Activated T-cell treated with anti-CD3 and anti-CD28 coated beads, Interleukin-2, amount 50 U/mL, for 24 hours (primary cell): ENCODE results near the gene MRE11.
A peak's percentile ranks its signal among the peaks of the same experiment; 100 is the strongest.

ENCODE experiments used
- DNase-seq: peaks from one replicate; pipeline ENCODE4 v3.0.0-alpha.2; 2020
- H3K27ac Mint-ChIP-seq: 2 replicates; pipeline ENCODE4 v1.8.0; 2020; ENCODE audit warnings: mild to moderate bottlenecking, mixed read lengths
- H3K27me3 Mint-ChIP-seq: 2 replicates; pipeline ENCODE4 v1.8.0; 2020; ENCODE audit warnings: mixed read lengths
- H3K36me3 Mint-ChIP-seq: 2 replicates; pipeline ENCODE4 v1.8.0; 2020; ENCODE audit warnings: low read depth, mixed read lengths
- H3K4me1 Mint-ChIP-seq: 2 replicates; pipeline ENCODE4 v1.8.0; 2020; ENCODE audit warnings: low read depth, mixed read lengths
- H3K4me3 Mint-ChIP-seq: 2 replicates; pipeline ENCODE4 v1.8.0; 2020; ENCODE audit warnings: mild to moderate bottlenecking, moderate library complexity, mixed read lengths
- H3K9me3 Mint-ChIP-seq: 2 replicates; pipeline ENCODE4 v1.8.0; 2020; ENCODE audit warnings: mixed read lengths

MRE11 gene

DNA sequence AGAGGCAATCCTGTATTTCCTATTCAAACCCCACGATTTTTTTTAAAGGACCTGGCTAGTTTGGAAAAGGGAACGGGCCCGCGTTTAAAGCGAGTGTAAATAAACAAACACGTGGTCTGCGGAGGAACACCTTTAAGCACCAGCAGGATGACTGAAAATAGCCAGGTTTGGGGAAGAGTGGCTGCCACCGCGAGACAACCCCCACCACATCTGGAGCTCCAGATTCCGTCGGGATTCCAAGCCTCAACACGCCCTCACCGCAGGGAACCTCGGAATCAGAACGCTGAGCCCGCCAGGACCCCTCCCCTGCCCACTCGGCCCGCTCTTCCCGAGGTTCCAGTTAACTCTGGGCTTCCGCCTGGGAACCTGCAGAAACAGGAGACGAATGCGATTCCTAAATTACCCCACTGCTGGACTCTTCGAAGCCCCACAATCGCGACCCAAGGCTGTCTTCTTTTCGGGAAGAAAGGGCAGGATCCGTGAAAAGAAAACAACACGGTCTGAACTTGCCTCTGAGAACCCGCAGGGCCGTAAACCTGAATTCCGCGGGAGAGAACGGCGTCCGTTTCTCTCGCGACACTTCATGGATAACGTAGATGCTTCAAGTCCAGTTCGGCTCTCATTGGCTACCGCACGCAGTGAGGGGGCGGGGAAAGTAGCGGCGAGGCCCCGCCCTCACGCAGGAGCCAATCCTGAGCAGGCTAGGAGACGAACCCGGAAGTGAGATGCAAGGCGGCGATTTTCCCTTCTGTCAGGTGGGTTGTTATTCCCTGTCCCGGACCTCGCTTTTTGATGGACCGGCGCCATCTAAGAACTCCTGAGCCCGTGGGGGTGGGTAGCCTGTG, at the start of gene MRE11, which contains the start of gene ANKRD49:
MRE11 (minus strand) TSS at position 564 of the 845 bp plus-strand sequence. CDS start 1,043 bp downstream, outside the sequence.
ANKRD49 (plus strand) TSS at position 704 of the 845 bp plus-strand sequence. CDS start 2,710 bp downstream, outside the sequence.
- H3K4me3 Mint-ChIP-seq, result peak within 1 kb of the TSS; percentile 97
- H3K36me3 Mint-ChIP-seq, result peaks cover 74% of the 10 kb centered on the region
- H3K4me1 Mint-ChIP-seq, result peaks cover 38% of the 10 kb centered on the region
- DNase-seq, result peak; percentile 96
- H3K27ac Mint-ChIP-seq, result peak within 1 kb of the TSS; percentile 99
- no peaks in the 10 kb centered on the region for H3K27me3 Mint-ChIP-seq
- no peaks in the 10 kb centered on the region for H3K9me3 Mint-ChIP-seq

DNA sequence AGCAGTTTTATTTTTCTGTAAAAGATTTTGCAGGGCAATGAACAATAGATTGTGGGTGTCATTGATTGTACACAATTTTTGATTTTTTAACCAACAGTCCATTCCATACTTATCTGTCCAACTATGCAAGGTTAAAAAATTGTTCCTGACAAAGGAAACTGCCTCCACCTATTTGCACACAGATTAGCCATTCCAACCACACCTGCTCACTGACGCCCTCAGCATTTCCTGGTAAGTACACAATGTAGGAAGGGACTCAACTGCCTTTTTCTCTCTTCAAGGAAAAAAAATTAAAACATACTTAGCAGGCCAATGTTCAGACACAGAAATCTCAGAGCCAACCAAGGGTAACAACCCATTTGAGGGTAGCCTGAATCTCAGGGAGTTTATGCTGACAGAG, 45.8 kb upstream of the MRE11 start:
- H3K27me3 Mint-ChIP-seq, result peaks cover 21% of the 10 kb centered on the region
- no peak overlapping the region for H3K4me3 Mint-ChIP-seq
- no peak for DNase-seq
- no peak overlapping the region for H3K27ac Mint-ChIP-seq
- no peaks in the 10 kb centered on the region for H3K9me3 Mint-ChIP-seq
- H3K4me1 Mint-ChIP-seq, result peaks cover 13% of the 10 kb centered on the region
- H3K36me3 Mint-ChIP-seq, result peaks cover 2% of the 10 kb centered on the region

- Mint-ChIP-seq H3K27me3 (peaks cover 21% of the 10 kb centered on the region), H3K36me3 (no peaks in the 10 kb centered on the region), H3K27ac (no peak overlapping the region), H3K4me1 (peaks cover 2% of the 10 kb centered on the region), H3K9me3 (no peaks in the 10 kb centered on the region), H3K4me3 (no peak overlapping the region)
- DNase-seq, result no peak
Observed at GRCh38 chr11:94537031-94537600, 43.5 kb upstream of the MRE11 start.

DNA sequence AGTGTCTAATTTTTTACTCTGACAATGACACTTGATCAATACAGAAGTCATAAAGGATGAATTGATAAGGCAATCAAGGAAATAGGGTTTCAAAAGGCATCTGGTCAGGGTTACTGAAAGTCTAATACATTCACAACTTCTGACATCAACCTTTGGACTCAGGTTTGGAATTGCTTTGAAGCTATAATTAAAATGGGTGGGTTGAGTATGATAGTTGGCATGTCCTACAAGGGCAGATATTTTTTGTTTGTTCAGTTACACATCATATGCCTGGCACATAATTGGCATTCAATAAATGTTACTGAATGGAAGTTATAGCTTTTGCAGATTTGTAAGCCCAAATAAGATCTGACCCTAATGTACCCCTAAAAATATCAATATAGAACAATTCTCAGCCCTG, 42.7 kb upstream of the MRE11 start:
- Mint-ChIP-seq H3K4me3 (no peak overlapping the region), H3K27ac (no peak overlapping the region), H3K27me3 (peaks cover 25% of the 10 kb centered on the region), H3K9me3 (no peaks in the 10 kb centered on the region), H3K36me3 (no peaks in the 10 kb centered on the region), H3K4me1 (no peaks in the 10 kb centered on the region)
- no peak for DNase-seq

GRCh38 chr11:94533696-94534630, 40.3 kb upstream of the MRE11 start:
- no peak for DNase-seq
- H3K27me3 Mint-ChIP-seq, result peaks cover 33% of the 10 kb centered on the region
- no peaks in the 10 kb centered on the region for H3K4me1 Mint-ChIP-seq
- H3K36me3 Mint-ChIP-seq, result no peaks in the 10 kb centered on the region
- no peak overlapping the region for H3K27ac Mint-ChIP-seq
- no peaks in the 10 kb centered on the region for H3K9me3 Mint-ChIP-seq
- H3K4me3 Mint-ChIP-seq, result no peak overlapping the region

GRCh38 chr11:94533206-94533605, 39.6 kb upstream of the MRE11 start:
- no peaks in the 10 kb centered on the region for H3K36me3 Mint-ChIP-seq
- H3K4me3 Mint-ChIP-seq, result no peak overlapping the region
- DNase-seq, result no peak
- H3K9me3 Mint-ChIP-seq, result no peaks in the 10 kb centered on the region
- H3K4me1 Mint-ChIP-seq, result no peaks in the 10 kb centered on the region
- no peak overlapping the region for H3K27ac Mint-ChIP-seq
- peaks cover 34% of the 10 kb centered on the region for H3K27me3 Mint-ChIP-seq

GRCh38 chr11:94532211-94532610, 38.6 kb upstream of the MRE11 start:
- Mint-ChIP-seq H3K27me3 (peaks cover 36% of the 10 kb centered on the region), H3K36me3 (no peaks in the 10 kb centered on the region), H3K4me1 (no peaks in the 10 kb centered on the region), H3K27ac (no peak overlapping the region), H3K4me3 (no peak overlapping the region), H3K9me3 (no peaks in the 10 kb centered on the region)
- no peak for DNase-seq

DNA sequence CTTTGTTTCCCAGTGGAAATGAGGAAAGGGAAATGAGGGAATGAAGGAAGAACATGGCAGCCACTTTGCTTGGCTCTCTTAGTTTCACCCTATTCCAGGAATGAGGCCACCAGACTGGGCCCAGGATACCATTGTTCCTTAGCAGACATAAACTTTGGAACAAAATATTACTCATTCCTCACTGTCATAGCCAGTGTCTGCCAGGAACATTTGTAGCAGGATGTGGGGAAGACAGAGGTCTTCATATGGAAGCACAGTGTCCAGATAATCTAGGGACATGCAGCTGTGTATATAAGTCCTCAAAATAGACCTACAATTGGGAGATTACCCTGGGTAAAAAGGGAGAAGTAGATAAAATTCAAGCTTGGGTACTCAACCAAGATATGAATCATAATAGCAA, 34.9 kb upstream of the MRE11 start:
- no peaks in the 10 kb centered on the region for H3K9me3 Mint-ChIP-seq
- no peaks in the 10 kb centered on the region for H3K4me1 Mint-ChIP-seq
- no peak overlapping the region for H3K4me3 Mint-ChIP-seq
- peaks cover 38% of the 10 kb centered on the region for H3K27me3 Mint-ChIP-seq
- H3K36me3 Mint-ChIP-seq, result no peaks in the 10 kb centered on the region
- H3K27ac Mint-ChIP-seq, result no peak overlapping the region
- no peak for DNase-seq

GRCh38 chr11:94526645-94527438, 33.2 kb upstream of the MRE11 start:
- Mint-ChIP-seq H3K9me3 (no peaks in the 10 kb centered on the region), H3K36me3 (no peaks in the 10 kb centered on the region), H3K4me1 (no peaks in the 10 kb centered on the region), H3K27ac (no peak overlapping the region), H3K27me3 (peaks cover 39% of the 10 kb centered on the region), H3K4me3 (no peak overlapping the region)
- no peak for DNase-seq

GRCh38 chr11:94525546-94526324, 32.1 kb upstream of the MRE11 start:
- H3K4me3 Mint-ChIP-seq, result no peak overlapping the region
- DNase-seq, result no peak
- no peak overlapping the region for H3K27ac Mint-ChIP-seq
- H3K4me1 Mint-ChIP-seq, result no peaks in the 10 kb centered on the region
- no peaks in the 10 kb centered on the region for H3K36me3 Mint-ChIP-seq
- peaks cover 32% of the 10 kb centered on the region for H3K27me3 Mint-ChIP-seq
- H3K9me3 Mint-ChIP-seq, result no peaks in the 10 kb centered on the region

DNA sequence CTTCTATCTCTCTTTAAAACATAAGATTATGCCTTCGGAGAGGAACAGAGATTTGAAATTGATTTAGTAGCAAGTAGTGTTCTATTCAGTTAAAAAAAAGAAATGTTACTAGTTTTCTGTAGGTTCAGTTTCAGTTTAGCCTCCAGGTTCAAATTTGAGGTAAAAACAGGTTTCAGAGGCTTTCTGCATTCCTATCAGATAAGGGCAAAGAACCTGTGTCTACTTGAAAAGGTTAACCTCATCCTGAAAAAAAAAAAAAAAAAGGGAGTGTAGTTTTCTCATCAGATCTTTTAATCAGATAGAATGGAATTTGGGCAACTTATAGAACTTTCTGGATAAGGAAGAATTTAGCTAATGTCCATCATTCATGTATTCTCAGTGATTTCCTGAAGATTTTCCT, 30.7 kb upstream of the MRE11 start:
- Mint-ChIP-seq H3K36me3 (no peaks in the 10 kb centered on the region), H3K4me1 (no peaks in the 10 kb centered on the region), H3K9me3 (no peaks in the 10 kb centered on the region), H3K27ac (no peak overlapping the region), H3K27me3 (peaks cover 30% of the 10 kb centered on the region), H3K4me3 (no peak overlapping the region)
- no peak for DNase-seq

GRCh38 chr11:94521684-94522083, 28.0 kb upstream of the MRE11 start:
- Mint-ChIP-seq H3K9me3 (no peaks in the 10 kb centered on the region), H3K27ac (no peak overlapping the region), H3K4me3 (no peak overlapping the region), H3K4me1 (no peaks in the 10 kb centered on the region), H3K27me3 (peaks cover 15% of the 10 kb centered on the region), H3K36me3 (no peaks in the 10 kb centered on the region)
- DNase-seq, result no peak

GRCh38 chr11:94519478-94520084, 25.9 kb upstream of the MRE11 start:
- Mint-ChIP-seq H3K9me3 (no peaks in the 10 kb centered on the region), H3K27me3 (peaks cover 19% of the 10 kb centered on the region), H3K4me3 (no peak overlapping the region), H3K4me1 (no peaks in the 10 kb centered on the region), H3K36me3 (no peaks in the 10 kb centered on the region), H3K27ac (no peak overlapping the region)
- no peak for DNase-seq
